H7 (cell line): ENCODE results near the gene FITM1. TPM values are rescaled to one million over a fixed set of nuclear protein-coding genes. Genes with fewer than 3 reads are reported as not detected.
A peak's percentile ranks its signal among the peaks of the same experiment; 100 is the strongest.

Source experiments
- DNase-seq: peaks from one replicate; pipeline ENCODE4 v3.0.0; 2012
- H3K27me3 ChIP-seq: 2 replicates; pipeline ENCODE4 v1.6.0; 2011; ENCODE audit warnings: mild to moderate bottlenecking, low read length; ENCODE audit not compliant: control insufficient read depth, insufficient read depth
- H3K36me3 ChIP-seq: replicated peaks from 2 replicates; pipeline ENCODE4 v1.5.1; 2011; ENCODE audit warnings: low read length; ENCODE audit not compliant: control insufficient read depth, insufficient read depth
- H3K4me3 ChIP-seq: 2 replicates; pipeline ENCODE4 v1.5.1; 2011; ENCODE audit warnings: low read depth, mild to moderate bottlenecking, control low read depth, low read length, moderate library complexity; ENCODE audit not compliant: insufficient read depth
- total RNA-seq: library from RNA; depleted of rRNA; stranded (reverse); fragments of >200 nt; shearing (Covaris generic); gene quantifications from 2 replicates; pipeline ENCODE4 v1.2.3, GENCODE V29; 2014

The FITM1 gene
- total RNA-seq, 1 experiment from 2014 or later: not detected

- no peak for DNase-seq
- H3K4me3 ChIP-seq: peak overlapping the region; percentile 84
- no peaks in the 10 kb centered on the region for H3K27me3 ChIP-seq
- H3K36me3 ChIP-seq: peaks cover 35% of the 10 kb centered on the region
These were observed 17.4 kb downstream of the FITM1 start for GRCh38 chr14:24147761-24148428.

DNA sequence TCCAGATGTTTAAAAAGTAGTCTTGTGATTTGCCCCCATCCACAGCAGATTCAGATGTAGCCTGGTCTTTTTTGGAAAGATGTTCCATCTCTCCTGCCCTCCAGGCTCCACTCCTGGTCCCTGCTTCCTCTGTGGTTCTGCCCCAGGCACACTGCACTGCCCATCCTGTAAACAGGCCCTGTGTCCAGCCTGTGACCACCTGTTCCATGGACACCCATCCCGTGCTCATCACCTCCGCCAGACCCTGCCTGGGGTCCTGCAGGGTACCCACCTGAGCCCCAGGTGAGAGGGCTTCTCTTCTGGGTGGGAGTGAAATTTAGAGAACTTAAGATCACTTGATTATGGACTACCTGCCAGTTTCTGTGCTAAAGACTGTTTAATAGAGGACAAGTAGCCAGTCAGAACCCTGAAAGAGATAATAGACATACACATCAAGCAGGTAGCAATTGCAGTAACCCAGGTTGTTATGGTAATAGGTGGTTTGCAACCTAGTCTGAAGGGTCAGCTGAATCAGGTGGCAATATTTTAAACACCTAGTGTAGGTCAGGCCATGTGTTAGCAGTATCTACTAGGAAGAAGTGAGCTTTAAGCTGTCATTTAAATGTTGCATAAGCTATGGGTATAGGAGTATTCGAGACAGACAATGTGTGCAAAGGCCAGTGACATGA lies 19.0 kb downstream of the FITM1 start:
- Histone ChIP-seq H3K36me3 (peaks cover 34% of the 10 kb centered on the region), H3K4me3 (no peak overlapping the region), H3K27me3 (no peaks in the 10 kb centered on the region)
- DNase-seq: no peak

GRCh38 chr14:24150061-24150460 lies 19.6 kb downstream of the FITM1 start:
- DNase-seq: no peak
- Histone ChIP-seq H3K4me3 (no peak overlapping the region), H3K27me3 (no peaks in the 10 kb centered on the region), H3K36me3 (peaks cover 36% of the 10 kb centered on the region)

DNA sequence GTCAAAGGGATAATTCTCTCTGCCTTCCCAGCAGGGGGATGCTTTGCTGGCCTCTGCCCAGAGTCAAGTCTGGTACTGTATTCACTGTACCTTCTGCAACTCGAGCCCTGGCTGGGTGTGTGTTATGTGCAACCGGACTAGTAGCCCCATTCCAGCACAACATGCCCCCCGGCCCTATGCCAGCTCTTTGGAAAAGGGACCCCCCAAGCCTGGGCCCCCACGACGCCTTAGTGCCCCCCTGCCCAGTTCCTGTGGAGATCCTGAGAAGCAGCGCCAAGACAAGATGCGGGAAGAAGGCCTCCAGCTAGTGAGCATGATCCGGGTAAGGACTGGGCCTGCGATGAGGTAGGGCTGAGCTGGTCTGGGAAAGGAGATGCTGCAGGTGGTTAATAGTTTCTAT lies 20.1 kb downstream of the FITM1 start:
- Histone ChIP-seq H3K4me3 (no peak overlapping the region), H3K36me3 (peaks cover 40% of the 10 kb centered on the region), H3K27me3 (no peaks in the 10 kb centered on the region)
- no peak for DNase-seq

DNA sequence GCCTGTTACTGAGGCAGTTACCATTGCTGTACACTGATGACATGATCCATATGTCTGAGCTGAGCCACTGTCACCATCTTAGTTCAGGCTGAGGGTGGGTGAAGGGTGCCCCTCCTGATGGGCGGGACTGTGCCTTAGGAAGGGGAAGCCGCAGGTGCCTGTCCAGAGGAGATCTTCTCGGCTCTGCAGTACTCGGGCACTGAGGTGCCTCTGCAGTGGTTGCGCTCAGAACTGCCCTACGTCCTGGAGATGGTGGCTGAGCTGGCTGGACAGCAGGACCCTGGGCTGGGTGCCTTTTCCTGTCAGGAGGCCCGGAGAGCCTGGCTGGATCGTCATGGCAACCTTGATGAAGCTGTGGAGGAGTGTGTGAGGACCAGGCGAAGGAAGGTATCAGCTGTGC lies 20.5 kb downstream of the FITM1 start:
- Histone ChIP-seq H3K36me3 (peaks cover 44% of the 10 kb centered on the region), H3K27me3 (no peaks in the 10 kb centered on the region), H3K4me3 (no peak overlapping the region)
- DNase-seq: no peak

DNA sequence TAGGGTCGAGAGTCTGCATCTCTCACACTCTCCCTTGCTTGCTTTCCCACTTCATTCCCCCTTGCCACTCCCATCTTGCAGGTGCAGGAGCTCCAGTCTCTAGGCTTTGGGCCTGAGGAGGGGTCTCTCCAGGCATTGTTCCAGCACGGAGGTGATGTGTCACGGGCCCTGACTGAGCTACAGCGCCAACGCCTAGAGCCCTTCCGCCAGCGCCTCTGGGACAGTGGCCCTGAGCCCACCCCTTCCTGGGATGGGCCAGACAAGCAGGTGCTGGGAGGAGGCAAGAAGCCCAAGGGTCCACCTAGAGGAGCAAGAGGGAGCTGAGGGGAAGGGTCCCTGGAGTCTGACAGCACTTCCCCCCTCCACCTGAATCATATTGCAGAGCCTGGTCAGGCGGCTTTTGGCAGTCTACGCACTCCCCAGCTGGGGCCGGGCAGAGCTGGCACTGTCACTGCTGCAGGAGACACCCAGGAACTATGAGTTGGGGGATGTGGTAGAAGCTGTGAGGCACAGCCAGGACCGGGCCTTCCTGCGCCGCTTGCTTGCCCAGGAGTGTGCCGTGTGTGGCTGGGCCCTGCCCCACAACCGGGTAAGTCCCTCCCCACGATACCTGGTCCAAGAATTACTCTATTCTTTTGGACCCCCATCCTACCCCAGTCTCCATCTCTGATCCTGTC lies 21.1 kb downstream of the FITM1 start:
- Histone ChIP-seq H3K36me3 (peaks cover 46% of the 10 kb centered on the region), H3K4me3 (no peak overlapping the region), H3K27me3 (no peaks in the 10 kb centered on the region)
- no peak for DNase-seq

DNA sequence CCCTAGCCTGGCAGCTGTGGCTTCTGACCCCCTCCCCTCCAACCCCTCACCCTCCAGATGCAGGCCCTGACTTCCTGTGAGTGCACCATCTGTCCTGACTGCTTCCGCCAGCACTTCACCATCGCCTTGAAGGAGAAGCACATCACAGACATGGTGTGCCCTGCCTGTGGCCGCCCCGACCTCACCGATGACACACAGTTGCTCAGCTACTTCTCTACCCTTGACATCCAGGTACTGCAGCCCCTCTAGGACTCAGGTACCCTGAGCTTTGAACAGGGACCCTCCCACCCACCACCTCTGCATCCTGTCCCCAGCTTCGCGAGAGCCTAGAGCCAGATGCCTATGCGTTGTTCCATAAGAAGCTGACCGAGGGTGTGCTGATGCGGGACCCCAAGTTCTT lies 24.6 kb downstream of the FITM1 start:
- H3K27me3 ChIP-seq: no peaks in the 10 kb centered on the region
- H3K36me3 ChIP-seq: peaks cover 59% of the 10 kb centered on the region
- H3K4me3 ChIP-seq: no peak overlapping the region
- DNase-seq: no peak

DNA sequence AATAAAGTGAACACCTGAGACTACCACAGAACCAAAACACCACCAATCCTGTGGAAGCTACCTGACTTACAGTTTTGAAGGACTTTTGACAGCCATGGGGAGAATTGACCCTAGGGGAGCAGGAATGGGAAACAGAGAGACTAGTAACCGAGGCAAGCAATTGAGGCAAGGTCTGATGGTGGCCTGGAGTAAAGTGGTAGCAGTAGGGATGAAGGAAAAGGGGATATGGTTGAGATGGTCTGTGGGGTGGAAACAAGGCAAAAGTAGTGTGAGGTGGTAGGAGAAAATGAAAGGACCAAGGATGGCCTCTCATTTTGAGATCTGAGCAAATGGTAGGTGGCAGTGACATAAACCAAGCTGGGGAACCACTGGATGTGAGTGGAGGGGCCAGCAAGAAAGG lies 26.4 kb downstream of the FITM1 start:
- no peak for DNase-seq
- Histone ChIP-seq H3K4me3 (no peak overlapping the region), H3K27me3 (no peaks in the 10 kb centered on the region), H3K36me3 (peaks cover 44% of the 10 kb centered on the region)

DNA sequence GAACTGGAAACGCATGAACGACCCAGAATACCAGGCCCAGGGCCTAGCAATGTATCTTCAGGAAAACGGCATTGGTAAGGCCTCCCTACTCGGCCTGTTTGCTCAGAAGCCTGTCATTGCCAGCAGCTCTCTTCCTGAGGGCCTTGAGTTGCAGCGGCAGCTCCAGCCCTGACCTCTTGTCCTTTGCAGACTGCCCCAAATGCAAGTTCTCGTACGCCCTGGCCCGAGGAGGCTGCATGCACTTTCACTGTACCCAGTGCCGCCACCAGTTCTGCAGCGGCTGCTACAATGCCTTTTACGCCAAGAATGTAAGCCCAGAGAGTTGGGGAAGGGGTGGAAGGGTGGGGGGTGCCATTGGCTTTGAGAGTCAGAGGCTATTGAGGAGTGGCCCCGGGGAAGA lies 26.9 kb downstream of the FITM1 start:
- H3K36me3 ChIP-seq: peaks cover 43% of the 10 kb centered on the region
- H3K4me3 ChIP-seq: no peak overlapping the region
- DNase-seq: no peak
- no peaks in the 10 kb centered on the region for H3K27me3 ChIP-seq

- H3K4me3 ChIP-seq: no peak overlapping the region
- peaks cover 40% of the 10 kb centered on the region for H3K36me3 ChIP-seq
- no peaks in the 10 kb centered on the region for H3K27me3 ChIP-seq
- no peak for DNase-seq
These were observed 29.5 kb downstream of the FITM1 start for GRCh38 chr14:24159777-24160498.

DNA sequence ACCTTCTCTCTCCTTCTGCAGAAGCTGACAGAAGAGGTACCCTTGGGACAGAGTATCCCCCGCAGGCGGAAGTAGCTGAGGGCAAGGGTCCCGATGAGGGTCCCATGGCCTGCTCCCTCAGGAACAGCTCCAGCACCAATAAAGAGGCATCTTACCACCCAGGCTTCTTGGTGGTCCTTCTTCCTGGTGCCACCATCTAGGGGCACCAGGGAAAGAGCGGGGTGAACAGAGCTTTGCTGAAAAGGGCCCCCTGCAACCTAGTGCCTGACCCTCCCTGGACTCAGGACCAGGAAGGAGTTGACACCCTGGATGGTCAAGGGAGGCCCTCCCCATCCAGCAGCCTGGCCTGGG lies 30.0 kb downstream of the FITM1 start:
- peaks cover 38% of the 10 kb centered on the region for H3K36me3 ChIP-seq

GRCh38 chr14:24160850-24161804 lies 30.7 kb downstream of the FITM1 start, which contains the start of gene IRF9:
IRF9 (plus strand) TSS chr14:24161265; CDS start chr14:24162145, 880 bp downstream.
- Histone ChIP-seq H3K27me3 (no peaks in the 10 kb centered on the region), H3K36me3 (peaks cover 33% of the 10 kb centered on the region)

More for the DNA sequence above, 30.0 kb downstream of the FITM1 start:
- no peak for DNase-seq
- Histone ChIP-seq H3K4me3 (no peak overlapping the region), H3K27me3 (no peaks in the 10 kb centered on the region)

GRCh38 chr14:24162093-24162492 lies 31.6 kb downstream of the FITM1 start:
- Histone ChIP-seq H3K27me3 (no peaks in the 10 kb centered on the region), H3K36me3 (peaks cover 28% of the 10 kb centered on the region), H3K4me3 (no peak overlapping the region)
- no peak for DNase-seq

More at GRCh38 chr14:24160850-24161804, 30.7 kb downstream of the FITM1 start, which contains the start of gene IRF9:
- peak within 1 kb of the TSS; percentile 41 for H3K4me3 ChIP-seq
- peak; percentile 98 for DNase-seq
